ENCODE data around the gene RAP1GAP2.

Gene RAP1GAP2

DNA sequence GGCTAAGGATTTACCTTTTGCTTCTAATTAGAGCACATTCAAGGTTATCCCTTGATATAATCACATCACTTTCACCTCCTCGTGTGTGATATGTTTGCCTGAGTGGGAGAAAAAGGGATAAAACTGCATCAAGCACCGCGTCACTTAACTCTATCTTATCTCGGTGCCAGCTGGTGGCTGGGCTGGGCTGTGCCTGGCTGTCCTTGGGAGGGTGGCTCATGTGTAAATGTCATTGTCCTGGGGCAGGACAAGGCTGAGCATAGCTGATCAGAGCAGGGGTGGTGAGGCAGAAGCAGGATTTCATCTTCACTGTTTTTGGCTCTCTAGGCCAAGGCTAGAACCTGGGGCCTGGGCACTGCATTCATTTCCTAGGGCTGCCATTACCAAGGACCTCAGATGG, 105.3 kb downstream of the RAP1GAP2 start:
- Histone ChIP-seq H3K9me3 (no peaks in the 10 kb centered on the region; the same call in 1 of the 2 replicates), H3K27ac (no peak overlapping the region), H3K4me1 (peaks cover 20% of the 10 kb centered on the region; the same call in 1 of the 2 replicates), H3K27me3 (no peaks in the 10 kb centered on the region), H3K36me3 (peaks cover 97% of the 10 kb centered on the region), H3K4me3 (no peak overlapping the region), H4K20me1 (peaks cover 100% of the 10 kb centered on the region), H3K4me2 (no peak overlapping the region), H3K9ac (no peak overlapping the region)
- TF ChIP-seq Cebpa-rat (IDR thresholded peaks at IDR 0.05), result no peak

DNA sequence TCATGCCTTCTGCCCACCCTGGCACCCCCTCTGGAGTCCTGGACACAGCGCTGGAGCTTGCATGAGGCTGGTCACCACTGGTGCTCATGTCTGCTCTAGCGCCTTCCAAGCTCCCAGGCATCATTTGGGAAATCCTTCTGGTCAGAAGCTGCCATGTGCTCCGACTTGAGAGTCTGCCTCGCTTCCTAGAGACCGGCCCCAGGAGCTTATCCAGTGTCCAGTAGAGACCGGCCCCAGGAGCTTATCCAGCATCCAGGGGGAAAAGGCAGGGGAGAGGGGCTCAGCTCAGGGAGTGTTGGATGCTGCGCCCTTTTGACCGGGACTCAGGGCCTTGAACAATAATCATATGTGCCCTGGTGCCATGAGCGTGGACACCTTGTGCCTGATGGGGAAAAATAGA, 106.3 kb downstream of the RAP1GAP2 start:
- no peak overlapping the region for H3K27ac ChIP-seq
- H3K9ac ChIP-seq, result no peak overlapping the region
- no peak for TF ChIP-seq Cebpa-rat (IDR thresholded peaks at IDR 0.05)
- H3K9me3 ChIP-seq, result no peaks in the 10 kb centered on the region; the same call in 1 of the 2 replicates
- no peak overlapping the region for H3K4me3 ChIP-seq
- H4K20me1 ChIP-seq, result peaks cover 100% of the 10 kb centered on the region
- H3K4me2 ChIP-seq, result no peak overlapping the region
- peaks cover 27% of the 10 kb centered on the region for H3K4me1 ChIP-seq
- H3K27me3 ChIP-seq, result no peaks in the 10 kb centered on the region
- H3K36me3 ChIP-seq, result peaks cover 98% of the 10 kb centered on the region

DNA sequence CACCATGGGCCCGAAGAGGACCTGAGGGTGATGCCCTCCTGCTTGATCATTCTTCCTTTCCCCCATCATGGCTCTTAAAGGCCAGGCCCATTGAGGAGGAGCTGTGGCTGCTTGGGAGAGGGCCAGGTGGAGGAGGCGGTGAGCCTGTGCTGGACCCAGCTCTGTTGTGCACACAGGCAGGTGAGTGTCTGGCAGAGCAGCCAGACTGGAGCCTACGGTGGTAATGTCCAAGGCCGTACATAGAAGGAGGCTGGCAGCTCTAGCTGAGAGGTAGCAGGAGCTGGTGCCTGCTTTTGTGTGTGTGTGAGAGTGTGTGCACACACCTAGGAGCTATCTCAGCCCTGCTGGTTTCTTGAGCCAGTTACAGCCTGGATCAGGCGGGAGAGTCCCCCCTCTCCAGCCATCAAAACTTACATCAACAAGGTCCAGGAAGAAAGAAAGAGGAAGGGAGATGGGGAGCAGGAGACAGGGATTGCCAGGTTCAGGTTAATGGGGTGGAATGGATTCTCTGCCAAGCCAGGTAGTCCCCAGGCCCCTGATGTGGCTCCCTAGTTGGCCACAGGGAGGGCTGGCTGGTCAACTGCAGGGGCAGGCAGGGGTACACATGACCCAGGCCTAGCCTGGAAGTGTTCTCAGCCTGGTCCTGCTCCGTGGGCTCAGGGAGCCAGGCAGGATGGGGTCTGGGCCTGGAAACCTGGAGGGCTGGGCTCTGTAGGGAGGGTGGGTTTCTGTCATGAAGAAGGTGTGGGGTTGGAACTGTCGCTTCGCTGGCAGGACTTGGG, 107.1 kb downstream of the RAP1GAP2 start:
- Histone ChIP-seq H3K36me3 (peaks cover 98% of the 10 kb centered on the region), H3K9me3 (no peaks in the 10 kb centered on the region; the same call in 1 of the 2 replicates), H3K4me2 (no peak overlapping the region), H3K27me3 (no peaks in the 10 kb centered on the region), H3K4me1 (peaks cover 35% of the 10 kb centered on the region), H3K4me3 (no peak overlapping the region), H3K27ac (no peak overlapping the region), H4K20me1 (peaks cover 100% of the 10 kb centered on the region), H3K9ac (no peak overlapping the region)
- no peak for TF ChIP-seq Cebpa-rat (IDR thresholded peaks at IDR 0.05)

DNA sequence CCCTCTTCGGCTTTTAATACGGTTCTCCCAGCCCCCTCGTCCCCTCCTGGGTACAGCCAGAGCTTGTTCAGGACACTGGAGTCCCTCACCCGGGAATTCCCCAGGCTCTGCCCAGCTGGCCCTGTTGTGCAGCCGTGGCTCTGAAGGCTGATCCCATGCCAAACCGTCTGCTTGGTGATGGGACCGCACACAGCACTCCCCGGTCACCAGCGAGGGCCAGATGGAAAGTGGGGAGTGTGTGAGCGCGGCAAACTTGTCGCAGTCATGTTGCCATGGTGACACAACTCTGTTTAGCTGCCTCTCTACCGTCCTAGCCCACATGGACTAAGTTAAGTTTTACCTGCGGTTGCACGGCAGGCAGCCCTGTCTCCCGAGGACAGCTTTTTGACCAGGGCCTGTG, 107.9 kb downstream of the RAP1GAP2 start:
- Histone ChIP-seq H3K36me3 (peaks cover 98% of the 10 kb centered on the region), H3K9ac (no peak overlapping the region), H3K4me3 (no peak overlapping the region), H3K9me3 (no peaks in the 10 kb centered on the region; the same call in 1 of the 2 replicates), H3K27me3 (no peaks in the 10 kb centered on the region), H3K27ac (no peak overlapping the region), H3K4me1 (peaks cover 42% of the 10 kb centered on the region), H3K4me2 (no peak overlapping the region), H4K20me1 (peaks cover 100% of the 10 kb centered on the region)
- TF ChIP-seq Cebpa-rat (IDR thresholded peaks at IDR 0.05), result no peak

DNA sequence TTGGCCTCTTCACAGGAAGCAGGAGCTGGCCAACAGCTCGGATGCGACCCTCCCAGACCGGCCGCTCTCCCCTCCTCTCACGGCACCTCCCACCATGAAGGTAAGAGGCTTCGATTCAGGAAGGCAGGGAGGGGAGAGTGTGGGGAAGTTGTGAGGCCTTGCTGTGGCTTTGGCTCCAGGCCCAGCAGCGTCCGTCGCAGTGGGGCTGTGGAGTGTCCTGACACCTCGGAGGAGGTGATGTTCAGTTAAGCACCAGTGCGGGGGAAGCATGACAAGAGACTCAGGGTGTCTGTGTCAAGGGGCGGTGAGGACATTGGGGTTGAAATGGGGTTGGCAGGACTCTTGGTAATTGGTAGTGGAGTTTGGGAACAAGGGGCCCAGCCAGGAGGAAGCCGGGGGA, 109.0 kb downstream of the RAP1GAP2 start:
- H3K4me1 ChIP-seq, result peaks cover 54% of the 10 kb centered on the region
- H3K27ac ChIP-seq, result no peak overlapping the region
- H3K27me3 ChIP-seq, result no peaks in the 10 kb centered on the region
- no peak overlapping the region for H3K4me2 ChIP-seq
- peaks cover 100% of the 10 kb centered on the region for H4K20me1 ChIP-seq
- no peaks in the 10 kb centered on the region; the same call in 1 of the 2 replicates for H3K9me3 ChIP-seq
- peaks cover 98% of the 10 kb centered on the region for H3K36me3 ChIP-seq
- no peak overlapping the region for H3K4me3 ChIP-seq
- H3K9ac ChIP-seq, result no peak overlapping the region
- TF ChIP-seq Cebpa-rat (IDR thresholded peaks at IDR 0.05), result no peak

GRCh38 chr17:2905696-2906501, 109.7 kb downstream of the RAP1GAP2 start:
- no peak for TF ChIP-seq Cebpa-rat (IDR thresholded peaks at IDR 0.05)
- Histone ChIP-seq H3K27me3 (no peaks in the 10 kb centered on the region), H3K4me1 (peaks cover 60% of the 10 kb centered on the region), H3K9me3 (no peaks in the 10 kb centered on the region; the same call in 1 of the 2 replicates), H3K4me3 (no peak overlapping the region), H3K9ac (no peak overlapping the region), H4K20me1 (peaks cover 100% of the 10 kb centered on the region), H3K36me3 (peaks cover 95% of the 10 kb centered on the region), H3K27ac (no peak overlapping the region), H3K4me2 (no peak overlapping the region)

DNA sequence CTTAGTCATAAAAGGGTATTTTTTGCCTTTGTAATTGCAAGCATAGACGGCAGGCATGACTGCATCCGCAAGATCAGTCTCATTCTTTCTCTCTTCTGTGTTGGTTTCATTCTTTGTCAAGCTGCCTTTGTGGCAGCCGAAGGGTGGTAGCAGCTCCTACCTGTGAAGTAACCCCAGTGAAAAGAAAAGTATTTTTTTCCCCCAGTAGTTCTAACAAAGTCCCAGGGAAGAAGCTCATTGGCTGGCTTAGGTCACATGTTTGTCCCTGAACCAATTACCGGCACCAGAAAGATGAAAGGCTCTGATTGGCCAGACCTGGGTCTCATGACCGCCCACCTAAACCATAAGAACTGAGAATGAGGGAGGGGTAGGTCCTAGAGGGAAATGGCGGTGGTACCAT, 110.7 kb downstream of the RAP1GAP2 start:
- Histone ChIP-seq H3K4me2 (no peak overlapping the region), H3K27me3 (no peaks in the 10 kb centered on the region), H3K27ac (no peak overlapping the region), H4K20me1 (peaks cover 100% of the 10 kb centered on the region), H3K4me1 (peaks cover 69% of the 10 kb centered on the region), H3K9ac (no peak overlapping the region), H3K9me3 (no peaks in the 10 kb centered on the region; the same call in 1 of the 2 replicates), H3K4me3 (no peak overlapping the region), H3K36me3 (peaks cover 88% of the 10 kb centered on the region)
- no peak for TF ChIP-seq Cebpa-rat (IDR thresholded peaks at IDR 0.05)

DNA sequence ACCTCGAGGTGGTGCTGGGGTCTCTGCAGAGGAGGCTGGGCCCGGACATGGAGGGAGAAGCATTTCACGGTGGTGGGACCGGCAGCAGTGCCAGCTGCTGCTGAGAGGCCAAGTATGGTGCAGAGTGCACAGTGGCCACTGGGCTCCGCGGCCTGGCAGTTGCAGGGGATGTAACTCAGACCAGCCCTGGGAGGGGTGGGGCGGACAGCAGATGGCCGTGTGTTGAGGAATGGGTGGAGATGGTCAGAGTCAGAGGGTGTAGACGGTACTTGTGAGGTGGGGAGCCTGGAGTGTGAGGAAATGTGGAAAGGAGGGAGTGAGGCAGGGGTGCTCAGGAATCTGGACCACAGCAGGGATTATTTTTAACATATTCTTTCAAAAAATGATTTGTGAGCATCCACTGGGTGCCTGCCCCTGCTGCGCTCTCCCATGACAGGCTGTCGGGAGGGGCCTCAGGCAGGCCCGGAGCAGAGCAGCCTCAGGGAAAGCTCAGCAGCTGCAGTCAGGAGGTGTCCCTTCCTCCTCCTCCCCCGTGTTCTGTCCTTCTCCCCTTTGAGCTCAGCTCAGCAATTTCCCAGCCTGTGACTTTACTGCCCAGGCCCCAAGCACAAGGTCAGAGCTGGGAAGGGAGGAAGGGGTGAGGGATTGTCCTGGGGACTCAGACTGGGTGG, 113.1 kb downstream of the RAP1GAP2 start:
- H3K4me1 ChIP-seq, result peaks cover 56% of the 10 kb centered on the region
- H3K27me3 ChIP-seq, result no peaks in the 10 kb centered on the region
- peak overlapping the region; percentile 54; the same call in 1 of the 2 replicates for H3K9ac ChIP-seq

DNA sequence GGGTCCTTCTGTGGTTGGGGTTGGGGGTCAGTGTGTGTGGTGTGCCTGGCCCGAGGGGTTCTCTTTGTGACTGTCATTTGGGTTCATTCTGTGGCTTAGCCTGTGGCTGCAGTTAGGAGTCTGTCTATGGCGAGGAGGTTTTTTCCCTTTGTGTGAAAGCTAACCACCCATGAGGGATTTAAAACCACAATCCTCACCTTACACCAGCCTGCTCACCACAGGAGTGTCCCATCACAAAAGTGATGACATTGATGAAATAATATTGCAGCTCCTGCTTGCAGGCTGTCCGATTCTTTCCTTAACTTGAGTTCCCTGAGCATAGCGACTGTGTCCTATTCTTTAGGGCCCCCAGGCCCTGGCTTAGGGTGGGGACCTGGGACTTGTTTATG, 113.6 kb downstream of the RAP1GAP2 start:
- H4K20me1 ChIP-seq, result peaks cover 99% of the 10 kb centered on the region
- H3K4me2 ChIP-seq, result peak overlapping the region; percentile 69
- H3K9ac ChIP-seq, result peak overlapping the region; percentile 54; the same call in 1 of the 2 replicates
- H3K27ac ChIP-seq, result peak overlapping the region; percentile 36; the same call in 1 of the 2 replicates
- peaks cover 86% of the 10 kb centered on the region for H3K36me3 ChIP-seq
- no peaks in the 10 kb centered on the region for H3K27me3 ChIP-seq
- H3K9me3 ChIP-seq, result no peaks in the 10 kb centered on the region; the same call in 1 of the 2 replicates
- TF ChIP-seq Cebpa-rat (IDR thresholded peaks at IDR 0.05), result no peak
- H3K4me1 ChIP-seq, result peaks cover 59% of the 10 kb centered on the region
- no peak overlapping the region for H3K4me3 ChIP-seq

More for the DNA sequence above, 113.1 kb downstream of the RAP1GAP2 start:
- no peak for TF ChIP-seq Cebpa-rat (IDR thresholded peaks at IDR 0.05)
- peaks cover 88% of the 10 kb centered on the region for H3K36me3 ChIP-seq
- no peaks in the 10 kb centered on the region; the same call in 1 of the 2 replicates for H3K9me3 ChIP-seq
- H3K4me3 ChIP-seq, result no peak overlapping the region
- peak overlapping the region; percentile 36; the same call in 1 of the 2 replicates for H3K27ac ChIP-seq
- H4K20me1 ChIP-seq, result peaks cover 100% of the 10 kb centered on the region
- H3K4me2 ChIP-seq, result peak overlapping the region; percentile 69
